Measurements from ENCODE around the gene ANKMY1.

Gene ANKMY1

DNA sequence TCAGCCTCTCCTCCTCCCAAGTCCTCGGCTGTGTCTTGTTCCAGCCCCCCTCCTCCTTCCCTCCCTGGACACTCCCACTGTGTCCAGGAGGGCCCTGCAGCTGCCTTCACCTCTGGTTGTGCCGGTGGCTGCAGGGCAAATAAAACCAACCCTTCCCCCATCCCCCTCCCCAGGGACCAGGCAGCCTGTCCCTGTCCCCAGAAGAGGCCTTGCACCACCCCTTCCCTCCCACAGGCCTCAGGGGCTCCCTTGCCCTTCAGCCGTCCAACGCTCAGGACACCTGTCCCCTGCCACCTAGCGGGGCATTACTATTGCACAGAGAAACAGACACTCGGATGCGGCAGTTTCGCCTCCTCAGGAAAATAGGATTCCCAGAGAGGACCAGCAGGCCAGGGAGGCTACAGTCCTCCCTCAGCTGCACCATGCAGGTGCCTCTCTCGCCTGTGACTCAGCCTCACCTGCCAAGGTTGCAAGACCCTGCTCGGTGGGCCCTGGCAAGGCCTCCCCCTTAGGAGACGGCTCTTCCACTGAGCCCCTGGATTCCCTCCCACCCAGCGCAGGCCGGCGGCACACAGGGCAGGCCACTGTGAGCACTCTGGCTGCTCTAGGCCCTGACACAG, 127.8 kb downstream of the ANKMY1 start:
- DNase-seq, result no peak

Data from activated gamma-delta T cell (primary cell).